Parathyroid adenoma (tissue), 2 donors: ENCODE results near the gene TLE6.
A peak's percentile ranks its signal among the peaks of the same experiment; 100 is the strongest.

Experiments
- H2AFZ ChIP-seq: fragments of 300-600 bp; sonication (generic); one replicate; pipeline ENCODE4 v1.7.0; 2017; ENCODE audit warnings: antibody characterized with exemption, mild to moderate bottlenecking
- H3K27ac ChIP-seq: fragments of 300-600 bp; sonication (generic); one replicate; pipeline ENCODE4 v1.7.0; 2017
- H3K27me3 ChIP-seq: fragments of 300-600 bp; sonication (generic); one replicate; pipeline ENCODE4 v1.7.0; 2017; ENCODE audit warnings: low read length; ENCODE audit not compliant: control insufficient read depth, insufficient read depth
- H3K36me3 ChIP-seq: fragments of 300-600 bp; sonication (generic); one replicate; pipeline ENCODE4 v1.7.0; 2017; ENCODE audit warnings: low read length; ENCODE audit not compliant: control insufficient read depth, insufficient read depth
- H3K4me1 ChIP-seq: fragments of 300-600 bp; sonication (generic); one replicate; pipeline ENCODE4 v1.7.0; 2017; ENCODE audit warnings: control low read depth
- H3K4me2 ChIP-seq: fragments of 300-600 bp; sonication (generic); one replicate; pipeline ENCODE4 v1.7.0; 2017; ENCODE audit warnings: low read length
- H3K4me3 ChIP-seq: fragments of 300-600 bp; sonication (generic); one replicate; pipeline ENCODE4 v1.7.0; 2017; ENCODE audit warnings: low read depth, low read length
- H3K79me2 ChIP-seq: fragments of 300-600 bp; sonication (generic); one replicate; pipeline ENCODE4 v1.7.0; 2017; ENCODE audit warnings: control low read depth
- H3K9ac ChIP-seq: fragments of 300-600 bp; sonication (generic); one replicate; pipeline ENCODE4 v1.7.0; 2017; ENCODE audit warnings: mild to moderate bottlenecking
- H3K9me3 ChIP-seq: fragments of 300-600 bp; sonication (generic); one replicate; pipeline ENCODE4 v1.7.0; 2017; ENCODE audit warnings: low read length; ENCODE audit not compliant: control insufficient read depth
- CTCF ChIP-seq: fragments of 300-600 bp; sonication (generic); IDR thresholded peaks from one replicate; pipeline ENCODE4 v1.7.0; 2017; ENCODE audit warnings: antibody characterized with exemption, mild to moderate bottlenecking
- donor health status: primary hyperparathyroidism.

TLE6 gene

GRCh38 chr19:2944775-2945574 is 32.4 kb upstream of the TLE6 start, which contains the start of gene ZNF77:
ZNF77 (minus strand) TSS chr19:2944971; CDS start chr19:2944840, 131 bp downstream.
- H3K79me2 ChIP-seq: peaks cover 9% of the 10 kb centered on the region
- no peaks in the 10 kb centered on the region for H3K27me3 ChIP-seq
- H3K9ac ChIP-seq: peak within 1 kb of the TSS; percentile 65
- peak within 1 kb of the TSS; percentile 84 for H3K4me2 ChIP-seq
- peaks cover 6% of the 10 kb centered on the region for H3K4me1 ChIP-seq
- H3K36me3 ChIP-seq: no peaks in the 10 kb centered on the region
- peak within 1 kb of the TSS; percentile 99 for H2AFZ ChIP-seq
- H3K27ac ChIP-seq: peak within 1 kb of the TSS; percentile 90
- H3K4me3 ChIP-seq: peak within 1 kb of the TSS; percentile 82
- H3K9me3 ChIP-seq: no peaks in the 10 kb centered on the region
- TF ChIP-seq CTCF: peak; percentile 13

GRCh38 chr19:2945575-2946184 is 31.7 kb upstream of the TLE6 start:
- Histone ChIP-seq H3K9ac (no peak overlapping the region), H3K4me1 (peaks cover 6% of the 10 kb centered on the region), H3K4me3 (peak overlapping the region; percentile 82), H2AFZ (peak overlapping the region; percentile 99), H3K79me2 (peaks cover 9% of the 10 kb centered on the region), H3K4me2 (peak overlapping the region; percentile 72), H3K27ac (peak overlapping the region; percentile 90), H3K36me3 (no peaks in the 10 kb centered on the region), H3K9me3 (no peaks in the 10 kb centered on the region), H3K27me3 (no peaks in the 10 kb centered on the region)
- TF ChIP-seq CTCF: no peak

GRCh38 chr19:2949939-2950285 is 27.5 kb upstream of the TLE6 start:
- Histone ChIP-seq H3K27ac (peak overlapping the region; percentile 96), H3K79me2 (no peaks in the 10 kb centered on the region), H2AFZ (peak overlapping the region; percentile 87), H3K9ac (peak overlapping the region; percentile 49), H3K4me1 (peaks cover 10% of the 10 kb centered on the region), H3K9me3 (no peaks in the 10 kb centered on the region), H3K4me3 (peak overlapping the region; percentile 98), H3K4me2 (peak overlapping the region; percentile 62), H3K36me3 (no peaks in the 10 kb centered on the region), H3K27me3 (no peaks in the 10 kb centered on the region)
- TF ChIP-seq CTCF: no peak

GRCh38 chr19:2950286-2951124 is 26.9 kb upstream of the TLE6 start:
- Histone ChIP-seq H3K4me1 (peaks cover 10% of the 10 kb centered on the region), H3K79me2 (no peaks in the 10 kb centered on the region), H3K36me3 (no peaks in the 10 kb centered on the region), H3K9ac (peak overlapping the region; percentile 49), H3K27ac (peak overlapping the region; percentile 96), H2AFZ (peak overlapping the region; percentile 87), H3K9me3 (no peaks in the 10 kb centered on the region), H3K4me3 (peak overlapping the region; percentile 98), H3K4me2 (peak overlapping the region; percentile 66), H3K27me3 (no peaks in the 10 kb centered on the region)
- no peak for TF ChIP-seq CTCF
